AG04449 (cell line): Measurements from ENCODE around the gene ULK4.
"Not testable (repeated sequence)": the region's sequence is repeated elsewhere in the genome, so short reads cannot be mapped to it uniquely, and the experiment has no call there.

Experiments
- CTCF ChIA-PET: fragments of 350-600 bp; formaldehyde crosslinking; extraction: SDS; loops from one replicate; lab custom pipeline; 2021; ENCODE audit warnings: antibody characterized with exemption; lab: Yijun Ruan, JAX
- POLR2A ChIA-PET: fragments of 400-600, 350-600 bp; formaldehyde crosslinking; extraction: SDS; loops from one replicate; lab custom pipeline; 2020; ENCODE audit warnings: antibody characterized with exemption, inconsistent platforms; lab: Yijun Ruan, JAX
- DNase-seq: peaks from one replicate; pipeline ENCODE4 v3.0.0-alpha.2; 2010; ENCODE audit warnings: low read depth, low spot score
- H3K4me3 ChIP-seq: 2 replicates; pipeline ENCODE4 v1.5.1; 2011; ENCODE audit warnings: low read depth, mild to moderate bottlenecking, control low read depth, low read length
- TF ChIP-seq, protein P1 (sequence below): IDR thresholded peaks from one replicate; pipeline ENCODE4 v1.5.1; 2011; ENCODE audit warnings: mild to moderate bottlenecking, moderate library complexity, low read length, control low read depth, inconsistent platforms; ENCODE audit not compliant: insufficient read depth; ENCODE audit errors: missing control alignments

The ULK4 gene

DNA sequence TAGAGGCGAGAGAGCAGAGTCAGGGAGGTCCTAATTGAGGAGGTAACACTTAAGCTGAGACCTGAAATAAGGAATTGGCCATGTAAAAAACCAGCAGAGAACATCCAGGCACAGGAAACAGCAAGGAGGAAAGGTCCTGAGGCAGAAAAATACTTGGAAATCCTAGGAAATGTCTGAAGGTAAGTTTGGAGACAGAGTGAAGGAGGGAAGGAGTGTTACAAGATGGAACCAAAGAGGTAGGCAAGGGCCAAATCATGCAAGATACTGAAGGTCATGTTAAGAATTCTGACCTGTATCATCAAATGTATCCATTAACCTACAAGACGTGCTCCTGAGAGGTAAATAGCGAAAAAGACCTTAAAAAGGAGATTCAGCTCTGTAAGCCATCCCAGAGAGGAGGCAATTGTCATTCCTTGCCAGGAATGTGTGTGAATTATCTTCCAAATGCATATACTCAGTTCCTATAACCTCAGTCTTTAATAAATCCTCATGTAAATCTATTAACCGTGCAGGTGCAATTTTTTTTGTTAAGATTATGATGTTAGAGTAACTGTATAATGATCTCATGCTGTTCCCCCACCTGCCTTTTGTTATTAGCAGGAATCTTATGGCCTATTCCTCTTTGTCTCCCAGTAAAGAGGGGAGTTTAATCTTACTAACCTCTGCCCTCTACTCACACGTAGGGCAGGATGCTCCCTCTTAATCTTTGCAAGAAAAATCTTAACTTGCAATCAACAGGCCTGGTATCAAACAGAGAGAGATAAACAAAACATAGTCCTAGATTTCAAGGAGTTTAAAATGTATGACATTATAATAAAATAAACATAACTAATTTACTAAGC is 166.9 kb downstream of the ULK4 start:
- ChIA-PET CTCF (interaction anchor here (1.0 kb wide), 1 partner anchor 1210 kb away, joined by 3 read pairs; no protein-coding TSS in a partner anchor), POLR2A (no interaction called here)
- TF ChIP-seq, protein P1, sequence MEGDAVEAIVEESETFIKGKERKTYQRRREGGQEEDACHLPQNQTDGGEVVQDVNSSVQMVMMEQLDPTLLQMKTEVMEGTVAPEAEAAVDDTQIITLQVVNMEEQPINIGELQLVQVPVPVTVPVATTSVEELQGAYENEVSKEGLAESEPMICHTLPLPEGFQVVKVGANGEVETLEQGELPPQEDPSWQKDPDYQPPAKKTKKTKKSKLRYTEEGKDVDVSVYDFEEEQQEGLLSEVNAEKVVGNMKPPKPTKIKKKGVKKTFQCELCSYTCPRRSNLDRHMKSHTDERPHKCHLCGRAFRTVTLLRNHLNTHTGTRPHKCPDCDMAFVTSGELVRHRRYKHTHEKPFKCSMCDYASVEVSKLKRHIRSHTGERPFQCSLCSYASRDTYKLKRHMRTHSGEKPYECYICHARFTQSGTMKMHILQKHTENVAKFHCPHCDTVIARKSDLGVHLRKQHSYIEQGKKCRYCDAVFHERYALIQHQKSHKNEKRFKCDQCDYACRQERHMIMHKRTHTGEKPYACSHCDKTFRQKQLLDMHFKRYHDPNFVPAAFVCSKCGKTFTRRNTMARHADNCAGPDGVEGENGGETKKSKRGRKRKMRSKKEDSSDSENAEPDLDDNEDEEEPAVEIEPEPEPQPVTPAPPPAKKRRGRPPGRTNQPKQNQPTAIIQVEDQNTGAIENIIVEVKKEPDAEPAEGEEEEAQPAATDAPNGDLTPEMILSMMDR = no peak
- DNase-seq = no peak
- H3K4me3 ChIP-seq = no peak overlapping the region

DNA sequence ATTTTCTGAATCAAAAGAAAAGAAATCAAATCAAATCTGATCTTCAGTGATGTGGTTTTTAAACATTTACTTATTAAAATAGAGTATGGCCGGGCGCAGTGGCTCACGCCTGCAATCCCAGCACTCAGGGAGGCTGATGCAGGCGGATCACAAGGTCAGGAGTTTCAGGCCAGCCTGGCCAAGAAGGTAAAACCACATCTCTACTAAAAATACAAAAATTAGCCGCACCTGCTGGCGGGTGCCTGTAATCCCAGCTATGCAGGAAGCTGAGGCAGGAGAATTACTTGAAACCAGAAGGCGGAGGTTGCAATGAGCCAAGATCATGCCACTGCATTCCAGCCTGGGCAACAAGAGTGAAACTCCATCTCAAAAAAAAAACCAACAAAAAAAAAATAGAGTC is 169.1 kb downstream of the ULK4 start:
- POLR2A ChIA-PET = no interaction called here
- no peak for DNase-seq
- CTCF ChIA-PET = no interaction called here
- no peak overlapping the region for H3K4me3 ChIP-seq
- TF ChIP-seq, protein P1 = no peak

DNA sequence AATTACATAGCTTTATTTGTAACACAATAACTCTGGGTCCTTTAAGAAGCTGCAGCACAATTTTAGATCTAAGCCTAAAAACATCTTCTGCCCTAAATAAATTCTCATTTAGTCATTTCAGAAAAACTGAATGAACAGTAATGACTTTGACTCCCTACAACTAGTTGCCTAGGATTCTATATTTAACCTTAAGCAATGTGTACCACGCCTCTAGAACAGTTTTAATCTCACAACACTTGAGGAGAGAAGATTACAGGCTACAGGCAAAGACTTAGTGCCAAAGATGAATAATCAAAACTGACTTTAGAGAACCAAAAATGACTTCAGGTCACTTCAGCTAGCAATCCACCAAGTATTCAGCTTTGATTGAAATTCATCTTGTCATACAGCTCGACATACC is 192.8 kb downstream of the ULK4 start:
- ChIA-PET POLR2A (no interaction called here), CTCF (no interaction called here)
- DNase-seq = no peak
- no peak overlapping the region for H3K4me3 ChIP-seq
- TF ChIP-seq, protein P1 = no peak

DNA sequence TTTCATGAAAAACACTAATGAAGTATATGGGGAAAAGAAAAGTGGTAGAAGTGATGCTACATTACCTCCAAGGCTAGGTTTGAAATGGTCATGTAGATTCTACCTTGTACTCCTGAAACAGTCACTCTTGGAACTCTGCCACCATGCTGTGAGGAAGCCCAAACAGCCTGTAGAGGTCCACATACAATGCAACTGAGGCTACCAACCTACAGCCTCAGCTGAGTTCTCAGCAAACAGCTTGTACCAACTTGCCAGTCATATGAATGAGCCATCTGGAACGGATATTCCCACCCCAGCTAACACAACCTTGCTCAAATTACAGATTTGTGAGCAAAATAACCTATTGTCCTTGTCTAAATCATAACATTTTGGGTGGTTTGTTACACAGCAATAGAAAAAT is 193.5 kb downstream of the ULK4 start:
- H3K4me3 ChIP-seq = no peak overlapping the region
- POLR2A ChIA-PET = no interaction called here
- TF ChIP-seq, protein P1 = no peak
- no peak for DNase-seq
- CTCF ChIA-PET = no interaction called here

DNA sequence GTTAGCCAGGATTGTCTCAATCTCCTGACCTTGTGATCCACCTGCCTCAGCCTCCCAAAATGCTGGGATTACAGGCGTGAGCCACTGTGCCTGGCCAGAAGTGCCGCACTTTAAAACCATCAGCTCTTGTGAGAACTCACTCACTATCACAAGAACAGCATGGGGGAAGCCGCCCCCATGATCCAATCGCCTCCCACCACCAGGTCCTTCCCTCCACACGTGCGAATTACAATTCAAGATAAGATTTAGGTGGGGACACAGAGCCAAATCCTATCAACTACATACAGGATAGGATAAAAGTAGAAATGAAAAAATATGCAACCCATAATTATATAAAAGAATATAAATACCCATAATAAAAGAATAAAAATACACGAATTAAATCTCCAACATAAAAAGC is 199.0 kb downstream of the ULK4 start:
- H3K4me3 ChIP-seq, CTCF ChIA-PET, DNase-seq, POLR2A ChIA-PET: not testable (repeated sequence)

DNA sequence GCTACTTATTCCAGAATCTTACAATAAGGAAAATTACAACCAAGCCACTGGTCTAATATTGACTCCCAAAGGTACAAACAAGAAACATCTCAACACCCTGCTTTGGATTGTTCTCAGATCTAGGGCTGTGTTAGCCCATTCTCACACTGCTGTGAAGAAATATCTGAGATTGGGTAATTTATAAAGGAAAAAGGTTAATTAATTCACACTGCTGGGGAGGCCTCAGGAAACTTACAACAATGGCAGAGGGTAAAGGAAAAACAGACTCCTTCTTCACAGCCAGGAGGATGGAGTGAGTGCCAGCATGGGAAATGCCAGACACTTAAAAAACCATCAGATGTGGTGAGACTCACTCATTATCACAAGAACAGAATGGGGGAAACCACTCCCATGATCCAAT is 208.3 kb downstream of the ULK4 start:
- no peak for DNase-seq
- no peak overlapping the region for H3K4me3 ChIP-seq
- ChIA-PET POLR2A (no interaction called here), CTCF (no interaction called here)
- TF ChIP-seq, protein P1 = no peak

DNA sequence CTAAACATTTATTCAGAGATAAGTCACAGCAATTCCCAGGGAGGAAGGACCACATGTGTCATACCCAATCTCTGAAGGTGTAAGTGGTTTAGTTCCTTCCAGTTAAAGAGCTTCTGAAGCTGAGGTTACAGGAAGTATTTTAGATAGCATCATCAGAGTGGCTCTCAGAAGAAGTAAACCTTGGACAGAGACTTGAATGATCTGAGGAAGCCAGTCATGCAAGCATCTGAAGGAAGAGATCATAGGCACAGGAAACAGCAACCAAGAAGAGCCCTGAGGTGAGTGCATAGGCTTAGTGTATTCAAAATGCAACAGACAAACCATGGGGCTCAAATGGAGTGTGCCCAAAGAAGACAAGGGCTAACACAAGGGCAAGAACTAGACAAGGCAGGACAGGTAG is 210.3 kb downstream of the ULK4 start:
- CTCF ChIA-PET = no interaction called here
- no peak for DNase-seq
- POLR2A ChIA-PET = no interaction called here
- TF ChIP-seq, protein P1 = no peak
- H3K4me3 ChIP-seq = no peak overlapping the region
